Activated naive CD8-positive, alpha-beta T cell treated with anti-CD3 and anti-CD28 coated beads, Interleukin-2, amount 50 U/mL, for 16 hours (primary cell): Measurements from ENCODE around the gene SPEM1.
"Not testable (repeated sequence)": the region's sequence is repeated elsewhere in the genome, so short reads cannot be mapped to it uniquely, and the experiment has no call there.

Experiments used
- DNase-seq: peaks from one replicate; pipeline ENCODE4 v3.0.0-alpha.2; 2020; ENCODE audit warnings: low read depth, low spot score

The SPEM1 gene

GRCh38 chr17:7441266-7441665, 21.1 kb downstream of the SPEM1 start:
- DNase-seq = no peak

GRCh38 chr17:7442142-7442541, 22.0 kb downstream of the SPEM1 start:
- no peak for DNase-seq

GRCh38 chr17:7443499-7444485, 23.7 kb downstream of the SPEM1 start:
- no peak for DNase-seq

GRCh38 chr17:7444682-7445618, 24.8 kb downstream of the SPEM1 start, which contains the start of gene CHRNB1:
CHRNB1 (plus strand) TSS chr17:7445061; CDS start chr17:7445128, 67 bp downstream.
- DNase-seq = no peak

- no peak for DNase-seq
Measured at GRCh38 chr17:7445619-7445968, 25.5 kb downstream of the SPEM1 start.

GRCh38 chr17:7448461-7448860, 28.3 kb downstream of the SPEM1 start:
- no peak for DNase-seq

- no peak for DNase-seq
Measured at GRCh38 chr17:7459961-7460545, 39.9 kb downstream of the SPEM1 start.

- no peak for DNase-seq
Measured at GRCh38 chr17:7460850-7461660, 40.9 kb downstream of the SPEM1 start.

- no peak for DNase-seq
Measured at GRCh38 chr17:7462474-7463371, 42.6 kb downstream of the SPEM1 start.

GRCh38 chr17:7463372-7463846, 43.3 kb downstream of the SPEM1 start:
- no peak for DNase-seq

- no peak for DNase-seq
Measured at GRCh38 chr17:7464081-7464480, 44.0 kb downstream of the SPEM1 start.

- DNase-seq = no peak
Measured at GRCh38 chr17:7465597-7466275, 45.6 kb downstream of the SPEM1 start.

- DNase-seq = no peak
Measured at GRCh38 chr17:7466318-7466638, 46.2 kb downstream of the SPEM1 start.

GRCh38 chr17:7466639-7467341, 46.7 kb downstream of the SPEM1 start:
- DNase-seq = no peak

- DNase-seq = no peak
Measured at GRCh38 chr17:7467498-7467897, 47.4 kb downstream of the SPEM1 start.

GRCh38 chr17:7468290-7468689, 48.2 kb downstream of the SPEM1 start:
- no peak for DNase-seq

GRCh38 chr17:7468804-7469389, 48.8 kb downstream of the SPEM1 start:
- no peak for DNase-seq

GRCh38 chr17:7469843-7470242, 49.7 kb downstream of the SPEM1 start:
- DNase-seq = not testable (repeated sequence)
